ENCODE results near the gene FGF8. TPM values are rescaled to one million over a fixed set of nuclear protein-coding genes. Genes with fewer than 3 reads are reported as not detected.

FGF8 gene
- total RNA-seq, 2 experiments from 2014 or later: not detected

GRCh38 chr10:101761226-101761625, 14.7 kb downstream of the FGF8 start:
- H3K9me3 Mint-ChIP-seq: no peaks in the 10 kb centered on the region
- H3K27ac Mint-ChIP-seq: no peak overlapping the region
- ChIA-PET CTCF (no interaction called here), POLR2A (no interaction called here)
- H3K4me1 Mint-ChIP-seq: no peaks in the 10 kb centered on the region
- no peak overlapping the region for H3K4me3 Mint-ChIP-seq
- peaks cover 19% of the 10 kb centered on the region for H3K27me3 Mint-ChIP-seq
- no peaks in the 10 kb centered on the region for H3K36me3 Mint-ChIP-seq (ENCODE audit: low read depth)
- DNase-seq: no peak

- Mint-ChIP-seq H3K9me3 (no peaks in the 10 kb centered on the region), H3K4me3 (no peak overlapping the region), H3K4me1 (no peaks in the 10 kb centered on the region), H3K27me3 (peaks cover 14% of the 10 kb centered on the region), H3K27ac (no peak overlapping the region), H3K36me3 (ENCODE audit: low read depth) (no peaks in the 10 kb centered on the region)
- no peak for DNase-seq
- POLR2A ChIA-PET: no interaction called here
- CTCF ChIA-PET: no interaction called here
Observed at GRCh38 chr10:101760510-101760909, 15.4 kb downstream of the FGF8 start.

- Mint-ChIP-seq H3K9me3 (no peaks in the 10 kb centered on the region), H3K4me1 (no peaks in the 10 kb centered on the region), H3K27me3 (peaks cover 10% of the 10 kb centered on the region), H3K4me3 (no peak overlapping the region), H3K36me3 (ENCODE audit: low read depth) (no peaks in the 10 kb centered on the region), H3K27ac (no peak overlapping the region)
- CTCF ChIA-PET: no interaction called here
- POLR2A ChIA-PET: no interaction called here
- DNase-seq: no peak
Observed at GRCh38 chr10:101759309-101760247, 16.3 kb downstream of the FGF8 start.

DNA sequence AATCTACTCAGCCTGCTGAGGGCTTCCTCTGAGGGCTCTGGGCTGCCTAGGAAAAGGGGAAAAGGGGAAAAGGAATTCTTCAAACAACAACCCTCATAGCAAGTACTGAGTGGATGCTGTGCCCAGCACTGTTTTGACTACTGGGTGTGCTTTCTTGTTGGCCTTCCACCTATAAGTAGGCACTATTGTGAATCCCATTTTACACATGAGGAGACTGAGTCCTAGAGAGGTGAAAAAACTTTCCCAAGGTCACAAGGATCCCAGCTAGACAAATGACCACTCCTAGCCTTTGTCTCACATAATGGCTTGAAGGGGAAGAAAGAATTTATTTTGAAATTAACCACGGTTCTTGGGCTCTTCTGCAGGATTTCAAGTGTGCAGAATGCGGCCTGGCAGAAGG, 17.1 kb downstream of the FGF8 start:
- H3K4me1 Mint-ChIP-seq: no peaks in the 10 kb centered on the region

GRCh38 chr10:101752241-101752640, 23.7 kb downstream of the FGF8 start:
- H3K9me3 Mint-ChIP-seq: no peaks in the 10 kb centered on the region
- H3K27me3 Mint-ChIP-seq: peaks cover 15% of the 10 kb centered on the region
- no peak for DNase-seq
- no peak overlapping the region for H3K4me3 Mint-ChIP-seq
- ChIA-PET POLR2A (no interaction called here), CTCF (interaction anchor here (0.6 kb wide), 1 partner anchor 21 kb away, joined by 3 read pairs; no protein-coding TSS in a partner anchor)
- H3K27ac Mint-ChIP-seq: no peak overlapping the region
- no peaks in the 10 kb centered on the region for H3K4me1 Mint-ChIP-seq
- H3K36me3 Mint-ChIP-seq (ENCODE audit: low read depth): no peaks in the 10 kb centered on the region

More for the DNA sequence above, 17.1 kb downstream of the FGF8 start:
- Mint-ChIP-seq H3K27me3 (peaks cover 10% of the 10 kb centered on the region), H3K27ac (no peak overlapping the region), H3K4me3 (no peak overlapping the region), H3K36me3 (ENCODE audit: low read depth) (no peaks in the 10 kb centered on the region), H3K9me3 (no peaks in the 10 kb centered on the region)
- POLR2A ChIA-PET: no interaction called here
- DNase-seq: no peak
- CTCF ChIA-PET: no interaction called here

GRCh38 chr10:101749047-101750016, 26.6 kb downstream of the FGF8 start:
- H3K4me3 Mint-ChIP-seq: no peak overlapping the region
- H3K27me3 Mint-ChIP-seq: peaks cover 21% of the 10 kb centered on the region

GRCh38 chr10:101748496-101748895, 27.4 kb downstream of the FGF8 start:
- DNase-seq: no peak
- no peak overlapping the region for H3K27ac Mint-ChIP-seq
- no peaks in the 10 kb centered on the region for H3K4me1 Mint-ChIP-seq
- no peaks in the 10 kb centered on the region for H3K36me3 Mint-ChIP-seq (ENCODE audit: low read depth)
- H3K27me3 Mint-ChIP-seq: peaks cover 19% of the 10 kb centered on the region
- POLR2A ChIA-PET: no interaction called here
- no peaks in the 10 kb centered on the region for H3K9me3 Mint-ChIP-seq
- CTCF ChIA-PET: no interaction called here
- no peak overlapping the region for H3K4me3 Mint-ChIP-seq

More at GRCh38 chr10:101749047-101750016, 26.6 kb downstream of the FGF8 start:
- no peak overlapping the region for H3K27ac Mint-ChIP-seq
- H3K36me3 Mint-ChIP-seq (ENCODE audit: low read depth): no peaks in the 10 kb centered on the region
- ChIA-PET POLR2A (no interaction called here), CTCF (interaction anchor here (1.1 kb wide), 1 partner anchor 8 kb away, joined by 3 read pairs; no protein-coding TSS in a partner anchor)
- no peaks in the 10 kb centered on the region for H3K4me1 Mint-ChIP-seq
- DNase-seq: no peak
- H3K9me3 Mint-ChIP-seq: no peaks in the 10 kb centered on the region

DNA sequence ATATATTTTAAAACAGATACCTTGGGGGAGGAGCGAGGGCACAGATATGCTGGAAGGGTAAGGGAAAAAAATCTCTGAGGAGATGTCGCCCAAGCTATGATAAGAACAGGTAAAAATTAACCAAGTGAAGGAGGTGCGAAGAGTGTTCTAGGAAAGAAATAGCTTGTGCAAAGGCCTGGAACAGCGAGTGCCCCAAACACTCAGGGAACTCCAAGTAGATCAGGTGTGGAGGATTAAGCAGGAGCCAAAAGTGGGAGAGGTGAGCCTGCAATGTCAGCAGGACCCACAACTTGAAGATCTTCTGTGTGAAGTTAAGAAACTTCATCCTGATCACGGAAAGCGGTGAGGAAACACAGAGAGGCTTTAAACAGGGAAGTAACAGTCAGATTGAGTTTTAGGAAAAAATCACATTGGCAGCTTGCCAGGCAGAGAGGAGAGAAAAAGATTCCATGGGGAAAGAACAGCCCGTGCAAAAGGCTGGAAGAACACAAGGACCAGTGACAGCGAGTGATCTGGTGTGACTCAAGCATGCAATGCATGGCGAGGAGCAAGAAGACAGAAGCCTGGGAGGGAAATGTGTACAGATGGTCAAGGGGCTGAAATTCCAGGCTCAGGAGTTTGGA, 30.7 kb downstream of the FGF8 start:
- Mint-ChIP-seq H3K27ac (no peak overlapping the region), H3K4me1 (no peaks in the 10 kb centered on the region), H3K9me3 (no peaks in the 10 kb centered on the region), H3K36me3 (ENCODE audit: low read depth) (no peaks in the 10 kb centered on the region), H3K27me3 (peaks cover 26% of the 10 kb centered on the region), H3K4me3 (no peak overlapping the region)
- CTCF ChIA-PET: interaction anchor here (0.5 to 1.6 kb wide), 5 partner anchors 8 to 146 kb away, joined by 3 to 4 read pairs (median 3); no protein-coding TSS in a partner anchor
- POLR2A ChIA-PET: no interaction called here
- no peak for DNase-seq

GRCh38 chr10:101744267-101744666, 31.6 kb downstream of the FGF8 start:
- H3K36me3 Mint-ChIP-seq (ENCODE audit: low read depth): no peaks in the 10 kb centered on the region
- POLR2A ChIA-PET: no interaction called here
- CTCF ChIA-PET: interaction anchor here (1.3 to 1.6 kb wide), 2 partner anchors 9 to 37 kb away, joined by 3 to 4 read pairs; no protein-coding TSS in a partner anchor
- no peak overlapping the region for H3K4me3 Mint-ChIP-seq
- no peaks in the 10 kb centered on the region for H3K4me1 Mint-ChIP-seq
- DNase-seq: no peak
- no peak overlapping the region for H3K27ac Mint-ChIP-seq
- H3K9me3 Mint-ChIP-seq: no peaks in the 10 kb centered on the region
- H3K27me3 Mint-ChIP-seq: peaks cover 26% of the 10 kb centered on the region

DNA sequence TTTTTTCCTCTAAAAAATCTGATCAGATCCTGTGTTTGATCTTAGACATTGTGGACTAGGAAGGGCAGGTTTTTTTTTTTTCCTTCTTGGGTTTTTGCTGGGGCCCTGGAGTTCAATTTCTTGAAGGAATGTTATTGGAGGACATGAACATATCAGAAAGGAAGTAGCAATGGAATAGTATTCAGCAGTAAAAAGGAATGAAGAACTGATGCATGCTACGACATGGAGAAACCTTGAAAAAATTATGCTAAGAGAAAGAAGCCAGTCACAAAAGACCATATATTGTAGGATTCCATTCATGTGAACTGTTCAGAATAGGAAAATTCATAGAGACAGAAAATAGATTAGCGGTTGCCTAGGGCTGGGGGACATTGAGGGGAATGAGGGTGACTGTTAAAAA, 34.0 kb downstream of the FGF8 start:
- no peaks in the 10 kb centered on the region for H3K4me1 Mint-ChIP-seq
- H3K27ac Mint-ChIP-seq: no peak overlapping the region
- no peak for DNase-seq
- ChIA-PET CTCF (interaction anchor here (0.5 to 1.2 kb wide), 2 partner anchors 8 to 115 kb away, joined by 3 to 4 read pairs; no protein-coding TSS in a partner anchor), POLR2A (no interaction called here)
- H3K27me3 Mint-ChIP-seq: peaks cover 26% of the 10 kb centered on the region
- no peak overlapping the region for H3K4me3 Mint-ChIP-seq
- no peaks in the 10 kb centered on the region for H3K9me3 Mint-ChIP-seq
- H3K36me3 Mint-ChIP-seq (ENCODE audit: low read depth): no peaks in the 10 kb centered on the region

DNA sequence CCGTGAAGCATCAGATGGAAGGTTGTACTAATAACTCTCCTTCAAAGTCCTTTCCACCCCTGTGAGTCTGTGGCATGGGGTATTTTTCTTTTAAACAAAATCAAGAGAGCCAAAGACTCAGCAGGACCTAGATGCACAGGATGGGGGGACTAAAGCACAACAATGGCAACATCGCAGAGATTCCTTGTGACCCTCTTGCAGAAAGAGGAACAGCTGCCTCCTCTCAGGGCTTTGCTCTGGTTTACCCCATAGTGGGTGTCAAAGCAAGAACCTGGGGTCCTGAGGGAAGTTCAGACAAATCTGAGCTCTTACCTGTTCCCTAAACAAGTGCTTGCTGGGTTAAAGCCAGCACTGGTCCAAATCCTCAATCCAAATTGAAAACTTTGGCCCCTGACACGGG, 39.2 kb downstream of the FGF8 start:
- POLR2A ChIA-PET: no interaction called here
- no peak overlapping the region for H3K4me3 Mint-ChIP-seq
- peaks cover 28% of the 10 kb centered on the region for H3K27me3 Mint-ChIP-seq
- no peak overlapping the region for H3K27ac Mint-ChIP-seq
- DNase-seq: no peak
- no peaks in the 10 kb centered on the region for H3K36me3 Mint-ChIP-seq (ENCODE audit: low read depth)
- no peaks in the 10 kb centered on the region for H3K4me1 Mint-ChIP-seq
- CTCF ChIA-PET: interaction anchor here (1.2 kb wide), 1 partner anchor 12 kb away, joined by 3 read pairs; no protein-coding TSS in a partner anchor
- no peaks in the 10 kb centered on the region for H3K9me3 Mint-ChIP-seq

DNA sequence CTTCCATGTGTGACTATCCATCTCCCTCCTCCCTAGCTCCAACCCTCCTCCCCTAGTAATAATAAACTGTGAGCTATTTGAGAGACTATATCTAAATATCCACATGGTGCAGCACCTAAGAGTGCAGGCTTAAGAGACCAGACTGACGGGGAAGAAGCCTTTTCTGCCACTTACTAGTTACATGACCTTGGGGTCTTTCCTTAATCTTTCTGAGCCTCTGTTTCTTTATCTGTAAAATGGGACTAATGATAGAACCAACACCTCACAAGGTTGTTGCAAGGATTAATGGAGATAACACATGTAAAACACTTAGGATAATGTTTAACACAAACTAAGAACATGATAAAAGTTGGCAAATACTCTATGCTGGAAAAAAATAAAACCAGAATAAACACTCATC, 43.8 kb downstream of the FGF8 start:
- H3K9me3 Mint-ChIP-seq: no peaks in the 10 kb centered on the region
- no peaks in the 10 kb centered on the region for H3K4me1 Mint-ChIP-seq
- H3K4me3 Mint-ChIP-seq: no peak overlapping the region
- peaks cover 22% of the 10 kb centered on the region for H3K27me3 Mint-ChIP-seq
- H3K27ac Mint-ChIP-seq: no peak overlapping the region
- CTCF ChIA-PET: interaction anchor here (0.5 to 0.6 kb wide), 2 partner anchors 13 to 737 kb away, joined by 4 read pairs; no protein-coding TSS in a partner anchor
- no peaks in the 10 kb centered on the region for H3K36me3 Mint-ChIP-seq (ENCODE audit: low read depth)
- POLR2A ChIA-PET: no interaction called here
- no peak for DNase-seq

Measured in activated CD4-positive, alpha-beta T cell treated with anti-CD3 and anti-CD28 coated beads, Interleukin-2, amount 10 ng/mL, durations not matched to agents 7 days and 5 days (primary cell).